Endodermal cell (in vitro differentiated cells): Measurements from ENCODE around the gene MBOAT2. TPM values are rescaled to one million over a fixed set of nuclear protein-coding genes. Genes with fewer than 3 reads are reported as not detected.

Source experiments
- DNase-seq: peaks from one replicate; pipeline ENCODE4 v3.0.0-alpha.2; 2017
- H3K27ac ChIP-seq: 2 replicates; pipeline ENCODE4 v1.5.1; 2013; ENCODE audit warnings: mild to moderate bottlenecking, low read depth, low read length, moderate library complexity
- H3K27me3 ChIP-seq: 2 replicates; pipeline ENCODE4 v1.6.1; 2013; ENCODE audit warnings: mild to moderate bottlenecking, low read length, moderate library complexity; ENCODE audit not compliant: insufficient read depth, control insufficient read depth, poor library complexity, severe bottlenecking
- H3K36me3 ChIP-seq: 2 replicates; pipeline ENCODE4 v1.7.0; 2013; ENCODE audit warnings: mild to moderate bottlenecking, low read length, moderate library complexity; ENCODE audit not compliant: control insufficient read depth, insufficient read depth
- H3K4me1 ChIP-seq: one replicate; pipeline ENCODE4 v1.7.0; 2013; ENCODE audit warnings: low read length; ENCODE audit not compliant: control insufficient read depth, insufficient read depth
- H3K4me3 ChIP-seq: 2 replicates; pipeline ENCODE4 v1.5.1; 2013; ENCODE audit warnings: mild to moderate bottlenecking, low read length, moderate library complexity
- H3K9ac ChIP-seq: 2 replicates; pipeline ENCODE4 v1.6.1; 2013; ENCODE audit warnings: mild to moderate bottlenecking, low read length, moderate library complexity; ENCODE audit not compliant: poor library complexity, severe bottlenecking; ENCODE audit errors: extremely low read depth
- H3K9me3 ChIP-seq: 2 replicates; pipeline ENCODE4 v1.6.1; 2013; ENCODE audit warnings: mild to moderate bottlenecking, low read length, moderate library complexity; ENCODE audit not compliant: control insufficient read depth
- H3K27ac Mint-ChIP-seq: 2 replicates; pipeline ENCODE4 v1.8.0; 2020; ENCODE audit warnings: mixed read lengths
- H3K27me3 Mint-ChIP-seq: 2 replicates; pipeline ENCODE4 v1.8.0; 2021; ENCODE audit warnings: mild to moderate bottlenecking, mixed read lengths; ENCODE audit not compliant: insufficient read depth
- H3K36me3 Mint-ChIP-seq: 2 replicates; pipeline ENCODE4 v1.8.0; 2020; ENCODE audit warnings: low read depth, mixed read lengths
- H3K4me1 Mint-ChIP-seq: 2 replicates; pipeline ENCODE4 v1.8.0; 2020; ENCODE audit warnings: mixed read lengths
- H3K4me3 Mint-ChIP-seq: 2 replicates; pipeline ENCODE4 v1.8.0; 2020; ENCODE audit warnings: mild to moderate bottlenecking, moderate library complexity, mixed read lengths
- H3K9me3 Mint-ChIP-seq: 2 replicates; pipeline ENCODE4 v1.8.0; 2020; ENCODE audit warnings: mild to moderate bottlenecking, mixed read lengths
- WGBS, 2 experiments: methylation state at CpG; one replicate each; pipeline versions ENCODE4 v1.1.5 to v1.1.7; 2013; ENCODE audit warnings: missing lambda C conversion rate in 2 of 2, mixed read lengths in 1 of 2; ENCODE audit not compliant: insufficient coverage in 1 of 2, insufficient read length in 1 of 2; 5-methylcytosine and 5-hydroxymethylcytosine counted together
- total RNA-seq, 2 donors: library from RNA; stranded (reverse); fragmentation: NEBNext Ultra II Directional in 1 of 2; extraction: Animal tissue kit (Norgen Biotek cat#: 25700) in 1 of 2; gene quantifications; 2 replicates in 1 of 2; 3 replicates in 1 of 2; pipeline ENCODE4 v1.2.1, GENCODE V29; 2021
- TF ChIP-seq, protein P1 (sequence below): fragments of 200-600 bp; sonication (generic); conservative IDR thresholded peaks from 2 replicates; pipeline ENCODE4 v1.5.0; 2021; ENCODE audit warnings: antibody characterized with exemption, mild to moderate bottlenecking

Gene MBOAT2
- total RNA-seq, 2 donors from 2014 or later: 45.3 to 51.0 TPM

DNA sequence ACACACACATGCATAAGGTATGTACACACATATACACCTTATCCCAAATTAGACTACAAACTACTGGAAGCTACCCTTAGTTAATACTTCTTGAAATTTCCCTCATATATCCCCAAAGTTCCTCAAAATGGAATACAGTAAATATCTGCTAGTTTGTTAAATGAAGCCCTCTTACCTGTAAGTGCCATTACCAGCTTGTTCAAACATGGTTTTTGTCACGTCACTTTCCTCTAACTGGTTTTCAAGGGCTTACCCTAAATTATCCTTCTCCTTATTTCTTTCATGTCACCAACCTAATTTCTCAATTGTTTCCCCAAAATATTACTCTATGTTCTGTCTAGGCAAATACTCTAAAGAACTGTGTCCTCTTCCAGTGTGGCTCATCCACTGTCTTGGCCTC, 141.7 kb downstream of the MBOAT2 start:
- no peak for DNase-seq
- Mint-ChIP-seq H3K9me3 (no peaks in the 10 kb centered on the region), H3K27me3 (no peaks in the 10 kb centered on the region), H3K4me1 (no peaks in the 10 kb centered on the region), H3K4me3 (no peak overlapping the region), H3K27ac (no peak overlapping the region), H3K36me3 (peaks cover 36% of the 10 kb centered on the region)
- Histone ChIP-seq H3K27me3 (no peaks in the 10 kb centered on the region), H3K9me3 (no peaks in the 10 kb centered on the region), H3K27ac (no peak overlapping the region), H3K36me3 (peaks cover 33% of the 10 kb centered on the region), H3K4me3 (no peak overlapping the region), H3K9ac (no peak overlapping the region), H3K4me1 (no peaks in the 10 kb centered on the region)
- TF ChIP-seq, protein P1, sequence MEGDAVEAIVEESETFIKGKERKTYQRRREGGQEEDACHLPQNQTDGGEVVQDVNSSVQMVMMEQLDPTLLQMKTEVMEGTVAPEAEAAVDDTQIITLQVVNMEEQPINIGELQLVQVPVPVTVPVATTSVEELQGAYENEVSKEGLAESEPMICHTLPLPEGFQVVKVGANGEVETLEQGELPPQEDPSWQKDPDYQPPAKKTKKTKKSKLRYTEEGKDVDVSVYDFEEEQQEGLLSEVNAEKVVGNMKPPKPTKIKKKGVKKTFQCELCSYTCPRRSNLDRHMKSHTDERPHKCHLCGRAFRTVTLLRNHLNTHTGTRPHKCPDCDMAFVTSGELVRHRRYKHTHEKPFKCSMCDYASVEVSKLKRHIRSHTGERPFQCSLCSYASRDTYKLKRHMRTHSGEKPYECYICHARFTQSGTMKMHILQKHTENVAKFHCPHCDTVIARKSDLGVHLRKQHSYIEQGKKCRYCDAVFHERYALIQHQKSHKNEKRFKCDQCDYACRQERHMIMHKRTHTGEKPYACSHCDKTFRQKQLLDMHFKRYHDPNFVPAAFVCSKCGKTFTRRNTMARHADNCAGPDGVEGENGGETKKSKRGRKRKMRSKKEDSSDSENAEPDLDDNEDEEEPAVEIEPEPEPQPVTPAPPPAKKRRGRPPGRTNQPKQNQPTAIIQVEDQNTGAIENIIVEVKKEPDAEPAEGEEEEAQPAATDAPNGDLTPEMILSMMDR: no peak
- 89 to 100% methylated on average over 1 of the region's 1 CpG for WGBS, 2 experiments

DNA sequence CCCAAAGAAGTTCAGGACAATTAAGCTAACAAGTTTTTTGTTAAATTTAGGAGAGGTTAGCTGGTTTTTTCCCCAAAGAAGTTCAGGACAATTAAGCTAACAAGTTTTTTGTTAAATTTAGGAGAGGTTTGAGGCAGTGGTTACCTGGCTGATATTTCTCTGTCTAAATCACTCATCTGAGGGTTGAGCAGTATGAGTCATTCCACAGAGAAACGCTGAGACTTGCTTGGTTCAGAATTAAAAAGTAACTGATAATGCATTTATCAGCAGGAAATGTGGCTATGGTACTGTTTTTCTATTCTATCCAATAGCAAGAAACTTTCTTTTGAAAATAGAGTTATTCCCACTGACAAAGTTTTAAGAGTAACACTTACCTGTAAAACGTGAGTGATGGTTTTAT, 143.2 kb downstream of the MBOAT2 start:
- Mint-ChIP-seq H3K4me3 (no peak overlapping the region), H3K36me3 (peaks cover 43% of the 10 kb centered on the region), H3K27me3 (no peaks in the 10 kb centered on the region), H3K9me3 (no peaks in the 10 kb centered on the region), H3K27ac (no peak overlapping the region), H3K4me1 (no peaks in the 10 kb centered on the region)
- no peak overlapping the region for H3K27ac ChIP-seq
- H3K9me3 ChIP-seq: no peaks in the 10 kb centered on the region
- H3K27me3 ChIP-seq: no peaks in the 10 kb centered on the region
- TF ChIP-seq, protein P1: no peak
- DNase-seq: no peak
- H3K4me1 ChIP-seq: no peaks in the 10 kb centered on the region
- no peak overlapping the region for H3K9ac ChIP-seq
- H3K36me3 ChIP-seq: peaks cover 33% of the 10 kb centered on the region
- H3K4me3 ChIP-seq: no peak overlapping the region
- 82% methylated on average over 2 of the region's 2 CpGs; no CpG with 5 or more reads in 1 of the 2 experiments for WGBS, 2 experiments

DNA sequence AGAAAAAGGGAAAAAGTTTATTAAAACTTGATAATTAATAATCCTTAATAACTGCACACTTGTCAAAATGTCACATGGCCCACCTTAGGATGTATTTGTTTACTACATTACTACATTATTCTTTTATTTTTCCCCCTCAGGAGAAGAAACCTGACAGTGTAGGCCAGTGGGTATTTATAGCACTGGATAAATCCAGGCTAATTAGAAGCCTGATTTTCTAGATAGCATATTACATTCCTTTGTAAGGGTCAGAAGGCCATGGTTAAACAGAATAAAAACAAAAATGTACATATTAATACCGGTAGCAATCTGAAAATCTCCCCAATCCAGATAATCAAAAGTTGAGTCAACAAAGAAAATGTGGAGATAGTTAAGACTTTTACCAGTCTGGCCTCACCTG, 144.6 kb downstream of the MBOAT2 start:
- Mint-ChIP-seq H3K4me1 (no peaks in the 10 kb centered on the region), H3K36me3 (peaks cover 38% of the 10 kb centered on the region), H3K27ac (no peak overlapping the region), H3K4me3 (no peak overlapping the region), H3K9me3 (no peaks in the 10 kb centered on the region), H3K27me3 (no peaks in the 10 kb centered on the region)
- Histone ChIP-seq H3K27ac (no peak overlapping the region), H3K9ac (no peak overlapping the region), H3K36me3 (peaks cover 33% of the 10 kb centered on the region), H3K4me3 (no peak overlapping the region), H3K4me1 (no peaks in the 10 kb centered on the region), H3K27me3 (no peaks in the 10 kb centered on the region), H3K9me3 (no peaks in the 10 kb centered on the region)
- DNase-seq: no peak
- 64% methylated on average over 1 of the region's 1 CpG; no CpG with 5 or more reads in 1 of the 2 experiments for WGBS, 2 experiments
- TF ChIP-seq, protein P1: no peak
